ENCODE results near the gene TOMT.

TOMT gene

GRCh38 chr11:72088076-72088808 lies 17.5 kb upstream of the TOMT start:
- no peak for DNase-seq (ENCODE audit: low spot score)

- peak; percentile 72 for DNase-seq (ENCODE audit: low spot score)
Measured at GRCh38 chr11:72091292-72091691, 14.4 kb upstream of the TOMT start.

GRCh38 chr11:72098741-72099140 lies 7.0 kb upstream of the TOMT start:
- no peak for DNase-seq (ENCODE audit: low spot score)

GRCh38 chr11:72100009-72100408 lies 5.7 kb upstream of the TOMT start:
- no peak for DNase-seq (ENCODE audit: low spot score)

GRCh38 chr11:72100462-72100861 lies 5.3 kb upstream of the TOMT start:
- no peak for DNase-seq (ENCODE audit: low spot score)

GRCh38 chr11:72102162-72102561 lies 3.6 kb upstream of the TOMT start:
- DNase-seq (ENCODE audit: low spot score) = no peak

GRCh38 chr11:72102631-72102945 lies 3.1 kb upstream of the TOMT start:
- no peak for DNase-seq (ENCODE audit: low spot score)

GRCh38 chr11:72102946-72103753 lies 2.6 kb upstream of the TOMT start, which contains the start of gene LAMTOR1:
LAMTOR1 (minus strand) TSS chr11:72103297; CDS start chr11:72103224, 73 bp downstream.
- DNase-seq (ENCODE audit: low spot score) = peak; percentile 97

GRCh38 chr11:72103754-72104167 lies 2.0 kb upstream of the TOMT start:
- no peak for DNase-seq (ENCODE audit: low spot score)

- DNase-seq (ENCODE audit: low spot score) = no peak
Measured at GRCh38 chr11:72111300-72112142, 5.8 kb downstream of the TOMT start.

GRCh38 chr11:72112143-72112977 lies 6.6 kb downstream of the TOMT start, which contains the start of gene ANAPC15:
ANAPC15 (minus strand) TSS chr11:72112695; CDS start chr11:72111276, 1,419 bp downstream.
- DNase-seq (ENCODE audit: low spot score) = peak; percentile 99

- no peak for DNase-seq (ENCODE audit: low spot score)
Measured at GRCh38 chr11:72112978-72113808, 7.5 kb downstream of the TOMT start.

GRCh38 chr11:72114570-72114969 lies 8.8 kb downstream of the TOMT start:
- no peak for DNase-seq (ENCODE audit: low spot score)

GRCh38 chr11:72116019-72116755 lies 10.5 kb downstream of the TOMT start:
- no peak for DNase-seq (ENCODE audit: low spot score)

- no peak for DNase-seq (ENCODE audit: low spot score)
Measured at GRCh38 chr11:72119198-72119597, 13.5 kb downstream of the TOMT start.

- DNase-seq (ENCODE audit: low spot score) = no peak
Measured at GRCh38 chr11:72120930-72121329, 15.2 kb downstream of the TOMT start.

- DNase-seq (ENCODE audit: low spot score) = no peak
Measured at GRCh38 chr11:72122607-72123006, 16.9 kb downstream of the TOMT start.

GRCh38 chr11:72123117-72123653 lies 17.5 kb downstream of the TOMT start:
- DNase-seq (ENCODE audit: low spot score) = no peak

- no peak for DNase-seq (ENCODE audit: low spot score)
Measured at GRCh38 chr11:72124046-72124445, 18.3 kb downstream of the TOMT start.

- DNase-seq (ENCODE audit: low spot score) = no peak
Measured at GRCh38 chr11:72125956-72126355, 20.2 kb downstream of the TOMT start.

Data from CD4-positive, alpha-beta T cell treated with Interleukin-15 for 4 hours (primary cell).